Measurements from ENCODE around the gene FBXO46.

FBXO46 gene

GRCh38 chr19:45681391-45682015, 49.2 kb downstream of the FBXO46 start:
- peak in 1 of 2 experiments; percentile 55 for DNase-seq

- no peak for DNase-seq
Measured at GRCh38 chr19:45677351-45678230, 53.1 kb downstream of the FBXO46 start.

GRCh38 chr19:45676851-45677263, 53.8 kb downstream of the FBXO46 start:
- DNase-seq = no peak

- DNase-seq = no peak
Measured at GRCh38 chr19:45674946-45675345, 55.8 kb downstream of the FBXO46 start.

- no peak for DNase-seq
Measured at GRCh38 chr19:45670670-45671453, 59.8 kb downstream of the FBXO46 start.

GRCh38 chr19:45668342-45668871, 62.3 kb downstream of the FBXO46 start:
- no peak for DNase-seq

- no peak for DNase-seq
Measured at GRCh38 chr19:45667620-45668341, 62.9 kb downstream of the FBXO46 start, which contains the start of gene GIPR. TSS of gene GIPR (plus strand) at chr19:45668221. CDS start at chr19:45669521, 1,300 bp downstream.

GRCh38 chr19:45664575-45664974, 66.1 kb downstream of the FBXO46 start:
- no peak for DNase-seq

GRCh38 chr19:45663800-45664199, 66.9 kb downstream of the FBXO46 start:
- no peak for DNase-seq

GRCh38 chr19:45660636-45661035, 70.1 kb downstream of the FBXO46 start:
- DNase-seq = no peak
